WTC11 (cell line): ENCODE data around the gene THOC2. TPM values are rescaled to one million over a fixed set of nuclear protein-coding genes. Genes with fewer than 3 reads are reported as not detected.
"Not testable (repeated sequence)": the region's sequence is repeated elsewhere in the genome, so short reads cannot be mapped to it uniquely, and the experiment has no call there.

Source experiments
- ATAC-seq: fragments of 200-7000 bp; cut with Tn5 transposase; 2 replicates; pipeline ENCODE4 v1.10.0; 2021; ENCODE audit warnings: mild to moderate bottlenecking, moderate library complexity
- CTCF ChIA-PET: fragments of 300-600 bp; sonication (Branson Sonifier 250); formaldehyde crosslinking; loops from one replicate; lab custom pipeline; 2021; ENCODE audit warnings: antibody characterized with exemption; lab: Charles Lee
- POLR2A ChIA-PET: fragments of 350-600 bp; sonication (Branson Sonifier 250); formaldehyde crosslinking; loops from one replicate; lab custom pipeline; 2021; ENCODE audit warnings: antibody characterized with exemption; lab: Charles Lee
- DNase-seq: peaks from one replicate; pipeline ENCODE4 v3.0.0; 2021; ENCODE audit warnings: low spot score
- H3K27ac Mint-ChIP-seq: 2 replicates; pipeline ENCODE4 v1.8.0; 2021; ENCODE audit warnings: mixed read lengths
- H3K27me3 Mint-ChIP-seq: 2 replicates; pipeline ENCODE4 v1.8.0; 2021; ENCODE audit warnings: low read depth, mild to moderate bottlenecking, moderate library complexity, mixed read lengths
- H3K36me3 Mint-ChIP-seq: 2 replicates; pipeline ENCODE4 v1.8.0; 2021; ENCODE audit warnings: mixed read lengths
- H3K4me1 Mint-ChIP-seq: 2 replicates; pipeline ENCODE4 v1.8.0; 2022; ENCODE audit warnings: mixed read lengths
- H3K4me3 Mint-ChIP-seq: 2 replicates; pipeline ENCODE4 v1.8.0; 2021; ENCODE audit warnings: mild to moderate bottlenecking, moderate library complexity, mixed read lengths
- H3K9me3 Mint-ChIP-seq: 2 replicates; pipeline ENCODE4 v1.8.0; 2021; ENCODE audit warnings: mixed read lengths
- ERG ChIP-seq: fragments of 250-450 bp; sonication (Bioruptor Pico); IDR thresholded peaks from 2 replicates; pipeline ENCODE4 v1.8.0; 2021; ENCODE audit warnings: mild to moderate bottlenecking
- HMGXB4 ChIP-seq: sonication (generic); formaldehyde crosslinking; IDR thresholded peaks from 2 replicates; pipeline ENCODE4 v1.8.1; 2023; ENCODE audit warnings: mild to moderate bottlenecking, moderate library complexity, missing genetic modification reagents
- PRDM15 ChIP-seq: sonication (generic); formaldehyde crosslinking; IDR thresholded peaks from 2 replicates; pipeline ENCODE4 v1.8.0; 2022; ENCODE audit warnings: missing genetic modification reagents
- ZNF671 ChIP-seq: fragments of 250-450 bp; sonication (Bioruptor Pico); IDR thresholded peaks from 2 replicates; pipeline ENCODE4 v1.8.0; 2021; ENCODE audit warnings: mild to moderate bottlenecking
- total RNA-seq: library from RNA; stranded (reverse); gene quantifications from 3 replicates; pipeline ENCODE4 v1.2.3, GENCODE V29; 2021
- TF ChIP-seq, protein P1 (sequence below): fragments of 250-450 bp; sonication (Bioruptor Pico); IDR thresholded peaks from 2 replicates; pipeline ENCODE4 v2.1.2; 2022; ENCODE audit warnings: mild to moderate bottlenecking, moderate library complexity
- TF ChIP-seq, protein P2 (sequence below): fragments of 250-450 bp; sonication (Bioruptor Pico); IDR thresholded peaks from 2 replicates; pipeline ENCODE4 v1.9.0; 2021; ENCODE audit warnings: moderate library complexity, mild to moderate bottlenecking, inconsistent platforms, borderline replicate concordance
- TF ChIP-seq, protein P3 (sequence below): sonication (generic); formaldehyde crosslinking; IDR thresholded peaks from 2 replicates; pipeline ENCODE4 v1.8.0; 2022; ENCODE audit warnings: mild to moderate bottlenecking, missing genetic modification reagents

THOC2 gene
- total RNA-seq, 1 experiment from 2014 or later, result 66.1 TPM

- peaks cover 11% of the 10 kb centered on the region for H3K4me1 Mint-ChIP-seq
- ATAC-seq, DNase-seq, H3K9me3 Mint-ChIP-seq, H3K36me3 Mint-ChIP-seq, H3K27ac Mint-ChIP-seq, POLR2A ChIA-PET, CTCF ChIA-PET, H3K27me3 Mint-ChIP-seq, H3K4me3 Mint-ChIP-seq: not testable (repeated sequence)
Observed at GRCh38 chrX:123734079-123734478, 1.2 kb upstream of the THOC2 start.

DNA sequence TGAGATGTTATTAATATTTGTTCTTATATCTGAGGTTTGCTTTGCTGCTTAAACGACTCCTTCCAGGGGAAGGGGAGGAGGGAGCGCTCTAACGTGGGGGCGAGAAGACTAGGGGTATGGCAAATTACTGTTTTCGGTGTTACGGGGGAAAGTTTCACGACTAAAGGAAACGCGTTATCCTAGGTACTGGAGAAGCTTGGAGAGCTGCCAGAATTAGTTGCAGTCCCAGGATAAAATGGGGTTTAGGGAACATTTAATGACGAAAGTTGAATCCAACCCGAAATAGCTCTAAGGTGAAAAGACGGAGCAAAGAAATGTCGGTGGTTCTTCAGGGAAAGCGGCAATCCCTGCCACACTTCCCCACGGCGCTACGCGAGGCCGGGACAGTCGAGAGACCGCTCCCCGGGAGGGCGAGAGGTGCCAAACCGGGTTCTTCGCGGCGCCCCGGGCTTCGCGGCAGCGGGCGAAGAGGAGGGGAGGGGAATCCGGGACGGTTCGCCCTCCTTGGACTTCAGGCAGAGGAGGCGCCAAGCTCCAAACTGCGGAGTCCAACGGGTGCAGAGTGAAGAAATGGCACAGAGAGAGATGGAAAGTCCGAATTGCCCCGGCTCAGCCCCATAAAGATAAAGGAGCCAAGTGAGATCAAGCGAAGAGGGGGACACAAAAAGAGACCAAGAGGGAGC lies 724 bp downstream of the THOC2 start:
- peak; percentile 50 for ATAC-seq
- CTCF ChIA-PET, result interaction anchor here (1.3 kb wide), 1 partner anchor 46 kb away, joined by 8 read pairs; no protein-coding TSS in a partner anchor
- peaks cover 4% of the 10 kb centered on the region for H3K36me3 Mint-ChIP-seq
- H3K27me3 Mint-ChIP-seq, result peaks cover 3% of the 10 kb centered on the region; the same call in 1 of the 2 replicates
- no peak for TF ChIP-seq PRDM15 (CRISPR knock-in tag)
- TF ChIP-seq, protein P1, sequence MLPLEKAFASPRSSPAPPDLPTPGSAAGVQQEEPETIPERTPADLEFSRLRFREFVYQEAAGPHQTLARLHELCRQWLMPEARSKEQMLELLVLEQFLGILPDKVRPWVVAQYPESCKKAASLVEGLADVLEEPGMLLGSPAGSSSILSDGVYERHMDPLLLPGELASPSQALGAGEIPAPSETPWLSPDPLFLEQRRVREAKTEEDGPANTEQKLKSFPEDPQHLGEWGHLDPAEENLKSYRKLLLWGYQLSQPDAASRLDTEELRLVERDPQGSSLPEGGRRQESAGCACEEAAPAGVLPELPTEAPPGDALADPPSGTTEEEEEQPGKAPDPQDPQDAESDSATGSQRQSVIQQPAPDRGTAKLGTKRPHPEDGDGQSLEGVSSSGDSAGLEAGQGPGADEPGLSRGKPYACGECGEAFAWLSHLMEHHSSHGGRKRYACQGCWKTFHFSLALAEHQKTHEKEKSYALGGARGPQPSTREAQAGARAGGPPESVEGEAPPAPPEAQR (CRISPR knock-in tag), result no peak
- no peak for TF ChIP-seq ERG (CRISPR knock-in tag)
- 0 out of 2 replicates have a peak, but pooled peaks have one; percentile 3 for TF ChIP-seq HMGXB4
- TF ChIP-seq, protein P2, sequence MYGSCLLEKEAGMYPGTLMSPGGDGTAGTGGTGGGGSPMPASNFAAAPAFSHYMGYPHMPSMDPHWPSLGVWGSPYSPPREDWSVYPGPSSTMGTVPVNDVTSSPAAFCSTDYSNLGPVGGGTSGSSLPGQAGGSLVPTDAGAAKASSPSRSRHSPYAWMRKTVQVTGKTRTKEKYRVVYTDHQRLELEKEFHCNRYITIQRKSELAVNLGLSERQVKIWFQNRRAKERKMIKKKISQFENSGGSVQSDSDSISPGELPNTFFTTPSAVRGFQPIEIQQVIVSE (CRISPR knock-in tag), result no peak
- no peak for TF ChIP-seq ZNF671 (CRISPR knock-in tag)
- TF ChIP-seq, protein P3, sequence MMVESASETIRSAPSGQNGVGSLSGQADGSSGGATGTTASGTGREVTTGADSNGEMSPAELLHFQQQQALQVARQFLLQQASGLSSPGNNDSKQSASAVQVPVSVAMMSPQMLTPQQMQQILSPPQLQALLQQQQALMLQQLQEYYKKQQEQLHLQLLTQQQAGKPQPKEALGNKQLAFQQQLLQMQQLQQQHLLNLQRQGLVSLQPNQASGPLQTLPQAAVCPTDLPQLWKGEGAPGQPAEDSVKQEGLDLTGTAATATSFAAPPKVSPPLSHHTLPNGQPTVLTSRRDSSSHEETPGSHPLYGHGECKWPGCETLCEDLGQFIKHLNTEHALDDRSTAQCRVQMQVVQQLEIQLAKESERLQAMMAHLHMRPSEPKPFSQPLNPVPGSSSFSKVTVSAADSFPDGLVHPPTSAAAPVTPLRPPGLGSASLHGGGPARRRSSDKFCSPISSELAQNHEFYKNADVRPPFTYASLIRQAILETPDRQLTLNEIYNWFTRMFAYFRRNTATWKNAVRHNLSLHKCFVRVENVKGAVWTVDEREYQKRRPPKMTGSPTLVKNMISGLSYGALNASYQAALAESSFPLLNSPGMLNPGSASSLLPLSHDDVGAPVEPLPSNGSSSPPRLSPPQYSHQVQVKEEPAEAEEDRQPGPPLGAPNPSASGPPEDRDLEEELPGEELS (CRISPR knock-in tag), result no peak
- TF ChIP-seq, all 79 proteins: peak for 1
- H3K4me3 Mint-ChIP-seq, result peak overlapping the region; percentile 92
- peaks cover 15% of the 10 kb centered on the region for H3K4me1 Mint-ChIP-seq
- POLR2A ChIA-PET, result interaction anchor here (1.9 kb wide), 1 partner anchor 46 kb away, joined by 5 read pairs; no protein-coding TSS in a partner anchor
- peaks cover 4% of the 10 kb centered on the region for H3K9me3 Mint-ChIP-seq
- peak; percentile 21 for DNase-seq
- H3K27ac Mint-ChIP-seq, result peak overlapping the region; percentile 89
